ENCODE data around the gene SMOC2. TPM values are rescaled to one million over a fixed set of nuclear protein-coding genes. Genes with fewer than 3 reads are reported as not detected.

Gene SMOC2
- total and polyA plus RNA-seq, 4 donors, result 1.3 to 6.4 (median 4.6) TPM

- Histone ChIP-seq H3K4me3 (no peak overlapping the region), H3K27ac (ENCODE audit: low read depth in 1 of 2, low read length in 1 of 2) (no peak overlapping the region), H3K9ac (ENCODE audit: insufficient read depth in 1 of 2, low read length in 2 of 2) (no peak overlapping the region), H3K4me1 (ENCODE audit: control insufficient read depth in 5 of 5, insufficient read depth in 5 of 5, low read length in 5 of 5) (peaks cover 0 to 28% (median 7%) of the 10 kb centered on the region in 5 donors), H3K36me3 (ENCODE audit: control insufficient read depth in 4 of 4, insufficient read depth in 4 of 4, low read length in 4 of 4) (no peaks in the 10 kb centered on the region), H3K27me3 (ENCODE audit: control insufficient read depth in 3 of 3, insufficient read depth in 3 of 3, low read length in 2 of 3) (peaks cover 0 to 2% (median 0%) of the 10 kb centered on the region in 3 donors), H3K9me3 (ENCODE audit: control insufficient read depth in 4 of 4, insufficient read depth in 3 of 4, low read length in 3 of 4) (no peaks in the 10 kb centered on the region)
- DNase-seq (no peak), ATAC-seq (ENCODE audit: insufficient read depth, low FRiP score) (no peak)
- WGBS, 2 donors, result 96 to 98% methylated on average over 59 of the region's 59 CpGs
- TF ChIP-seq CTCF (IDR thresholded peaks at IDR 0.05; ENCODE audit: control extremely low read depth, extremely low read depth), result no peak
Observed at GRCh38 chr6:168413018-168413720, 27.8 kb upstream of the SMOC2 start.

- Histone ChIP-seq H3K27me3 (ENCODE audit: control insufficient read depth in 3 of 3, insufficient read depth in 3 of 3, low read length in 2 of 3) (peaks cover 0 to 2% (median 0%) of the 10 kb centered on the region in 3 donors), H3K4me1 (ENCODE audit: control insufficient read depth in 5 of 5, insufficient read depth in 5 of 5, low read length in 5 of 5) (peaks cover 0 to 35% (median 7%) of the 10 kb centered on the region in 5 donors), H3K4me3 (no peak overlapping the region), H3K36me3 (ENCODE audit: control insufficient read depth in 4 of 4, insufficient read depth in 4 of 4, low read length in 4 of 4) (no peaks in the 10 kb centered on the region), H3K27ac (ENCODE audit: low read depth in 1 of 2, low read length in 1 of 2) (no peak overlapping the region), H3K9ac (ENCODE audit: insufficient read depth in 1 of 2, low read length in 2 of 2) (no peak overlapping the region), H3K9me3 (ENCODE audit: control insufficient read depth in 4 of 4, insufficient read depth in 3 of 4, low read length in 3 of 4) (no peaks in the 10 kb centered on the region)
- ATAC-seq (ENCODE audit: insufficient read depth, low FRiP score), result no peak
- 91% methylated on average over 17 of the region's 17 CpGs for WGBS, 2 donors
- DNase-seq, result no peak
- TF ChIP-seq CTCF (IDR thresholded peaks at IDR 0.05; ENCODE audit: control extremely low read depth, extremely low read depth), result no peak
Observed at GRCh38 chr6:168413856-168414255, 27.1 kb upstream of the SMOC2 start.

- Histone ChIP-seq H3K27ac (ENCODE audit: low read depth in 1 of 2, low read length in 1 of 2) (no peak overlapping the region), H3K27me3 (ENCODE audit: control insufficient read depth in 3 of 3, insufficient read depth in 3 of 3, low read length in 2 of 3) (peaks cover 0 to 2% (median 0%) of the 10 kb centered on the region in 3 donors), H3K9ac (ENCODE audit: insufficient read depth in 1 of 2, low read length in 2 of 2) (no peak overlapping the region), H3K36me3 (ENCODE audit: control insufficient read depth in 4 of 4, insufficient read depth in 4 of 4, low read length in 4 of 4) (no peaks in the 10 kb centered on the region), H3K9me3 (ENCODE audit: control insufficient read depth in 4 of 4, insufficient read depth in 3 of 4, low read length in 3 of 4) (no peaks in the 10 kb centered on the region), H3K4me1 (ENCODE audit: control insufficient read depth in 5 of 5, insufficient read depth in 5 of 5, low read length in 5 of 5) (peaks cover 0 to 36% (median 7%) of the 10 kb centered on the region in 5 donors), H3K4me3 (no peak overlapping the region)
- TF ChIP-seq CTCF (IDR thresholded peaks at IDR 0.05; ENCODE audit: control extremely low read depth, extremely low read depth), result no peak
- 70 to 78% methylated on average over 14 of the region's 14 CpGs for WGBS, 2 donors
- ATAC-seq (ENCODE audit: insufficient read depth, low FRiP score) (no peak), DNase-seq (peak; percentile 54 to 80 (median 72))
Observed at GRCh38 chr6:168414336-168415097, 26.5 kb upstream of the SMOC2 start.

All from lung (tissue), 12 donors.